ENCODE results near the gene LIMS2. TPM values are rescaled to one million over a fixed set of nuclear protein-coding genes. Genes with fewer than 3 reads are reported as not detected.

LIMS2 gene
- total and polyA plus RNA-seq, 8 donors = 22.4 to 122 (median 27.3) TPM

- TF ChIP-seq CTCF (IDR thresholded peaks at IDR 0.05) = no peak
- intact Hi-C loops (cut with DNase I) = no loop called here
- Histone ChIP-seq H3K4me3 (no peak overlapping the region), H3K36me3 (peaks cover 0 to 22% of the 10 kb centered on the region in 2 donors), H3K27me3 (peaks cover 3 to 33% of the 10 kb centered on the region in 2 donors), H3K27ac (peak overlapping the region; percentile 56 to 70), H3K9me3 (no peaks in the 10 kb centered on the region), H3K4me1 (peaks cover 3 to 43% of the 10 kb centered on the region in 2 donors)
- DNase-seq (no peak), ATAC-seq (no peak)
Measured at GRCh38 chr2:127661072-127661649, 14.2 kb downstream of the LIMS2 start.

GRCh38 chr2:127660291-127660578 is 15.1 kb downstream of the LIMS2 start:
- Histone ChIP-seq H3K9me3 (no peaks in the 10 kb centered on the region), H3K27me3 (peaks cover 3 to 24% of the 10 kb centered on the region in 2 donors), H3K4me1 (peaks cover 3 to 48% of the 10 kb centered on the region in 2 donors), H3K36me3 (peaks cover 0 to 22% of the 10 kb centered on the region in 2 donors), H3K27ac (peak overlapping the region in 1 of 2 donors; percentile 70), H3K4me3 (no peak overlapping the region)
- no peak for DNase-seq
- intact Hi-C loops (cut with DNase I) = no loop called here
- TF ChIP-seq CTCF (IDR thresholded peaks at IDR 0.05) = no peak
- no peak for ATAC-seq

- intact Hi-C loops (cut with DNase I) = no loop called here
- peak overlapping the region; percentile 39 to 77 for H3K27ac ChIP-seq
- H3K9me3 ChIP-seq = no peaks in the 10 kb centered on the region
- peak; percentile 7 for ATAC-seq
- peaks cover 3 to 18% of the 10 kb centered on the region in 2 donors for H3K27me3 ChIP-seq
- no peak for TF ChIP-seq CTCF (IDR thresholded peaks at IDR 0.05)
- peak in 2 of 4 donors; percentile 31 to 53 for DNase-seq
- H3K4me3 ChIP-seq = no peak overlapping the region
- peaks cover 3 to 50% of the 10 kb centered on the region in 2 donors for H3K4me1 ChIP-seq
- peaks cover 0 to 22% of the 10 kb centered on the region in 2 donors for H3K36me3 ChIP-seq
Measured at GRCh38 chr2:127659408-127660290, 15.7 kb downstream of the LIMS2 start.

- ATAC-seq = no peak
- Histone ChIP-seq H3K36me3 (peaks cover 0 to 28% of the 10 kb centered on the region in 2 donors), H3K9me3 (no peaks in the 10 kb centered on the region), H3K27ac (peak overlapping the region; percentile 19 to 77), H3K4me1 (peaks cover 3 to 42% of the 10 kb centered on the region in 2 donors), H3K27me3 (peaks cover 2 to 10% of the 10 kb centered on the region in 2 donors), H3K4me3 (no peak overlapping the region)
- intact Hi-C loops (cut with DNase I) = no loop called here
- no peak for TF ChIP-seq CTCF (IDR thresholded peaks at IDR 0.05)
- peak in 2 of 4 donors; percentile 28 to 60 for DNase-seq
Measured at GRCh38 chr2:127658641-127659407, 16.5 kb downstream of the LIMS2 start.

Measured in left lung (tissue), 10 donors.